Astrocyte of the cerebellum (primary cell): Measurements from ENCODE around the gene DLGAP1.

Source experiments
- DNase-seq: peaks from one replicate; pipeline ENCODE4 v3.0.0-alpha.2; 2011; ENCODE audit warnings: low read depth
- H3K4me3 ChIP-seq: 2 replicates; pipeline ENCODE4 v1.5.1; 2011; ENCODE audit warnings: mild to moderate bottlenecking, low read depth, low read length, moderate library complexity
- in situ Hi-C: cut with HindIII; loops from 2 replicates; pipeline ENCODE4 v1.10.0; 2017; ENCODE audit warnings: low sequenced_read_pairs
- TF ChIP-seq, protein P1 (sequence below): IDR thresholded peaks from 2 replicates; pipeline ENCODE4 v1.5.1; 2012; ENCODE audit warnings: low read length, low read depth, moderate library complexity, mild to moderate bottlenecking; ENCODE audit errors: missing control alignments

Gene DLGAP1

DNA sequence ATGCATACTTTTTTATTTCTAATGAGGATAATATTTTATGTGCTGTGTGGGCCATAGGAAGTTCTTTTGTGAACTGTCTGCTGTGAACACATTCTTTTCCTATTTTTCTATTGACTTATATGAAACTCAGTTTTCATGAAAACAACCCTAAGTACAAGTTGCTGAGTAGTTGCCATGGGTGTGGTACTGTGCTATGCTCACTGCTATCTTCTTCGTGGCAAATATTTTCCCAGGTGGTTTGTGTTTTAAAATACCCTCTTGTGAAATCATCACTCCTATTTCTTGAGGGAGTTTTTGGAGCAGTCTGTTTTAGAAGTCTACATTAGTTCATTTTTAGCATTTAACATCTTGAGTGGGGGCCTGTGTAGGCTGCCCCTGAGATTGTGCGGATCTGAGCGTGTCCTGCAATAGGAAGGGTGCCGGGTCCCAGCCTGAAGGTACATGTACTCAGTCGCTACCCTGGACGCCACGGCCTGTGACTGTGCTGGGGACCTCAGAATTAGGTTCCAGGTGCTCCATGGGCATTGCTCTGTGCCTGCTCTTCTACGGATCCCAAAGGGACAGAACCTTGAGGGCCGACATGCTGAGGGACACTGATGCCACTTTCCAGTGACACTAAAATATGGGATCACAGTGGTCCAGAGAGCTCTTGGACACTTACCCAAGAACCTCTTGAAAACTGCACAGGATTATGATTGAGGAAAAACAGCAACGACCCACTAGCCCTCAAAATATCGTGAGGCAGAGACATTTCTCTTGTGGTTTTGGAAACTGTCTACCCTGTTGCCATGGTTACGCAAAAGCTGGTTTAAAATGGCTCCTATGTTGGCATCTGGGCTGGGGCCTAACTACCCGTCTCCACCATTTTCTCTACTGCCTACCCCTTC lies 524.7 kb downstream of the DLGAP1 start:
- in situ Hi-C loops = no loop called here
- TF ChIP-seq, protein P1, sequence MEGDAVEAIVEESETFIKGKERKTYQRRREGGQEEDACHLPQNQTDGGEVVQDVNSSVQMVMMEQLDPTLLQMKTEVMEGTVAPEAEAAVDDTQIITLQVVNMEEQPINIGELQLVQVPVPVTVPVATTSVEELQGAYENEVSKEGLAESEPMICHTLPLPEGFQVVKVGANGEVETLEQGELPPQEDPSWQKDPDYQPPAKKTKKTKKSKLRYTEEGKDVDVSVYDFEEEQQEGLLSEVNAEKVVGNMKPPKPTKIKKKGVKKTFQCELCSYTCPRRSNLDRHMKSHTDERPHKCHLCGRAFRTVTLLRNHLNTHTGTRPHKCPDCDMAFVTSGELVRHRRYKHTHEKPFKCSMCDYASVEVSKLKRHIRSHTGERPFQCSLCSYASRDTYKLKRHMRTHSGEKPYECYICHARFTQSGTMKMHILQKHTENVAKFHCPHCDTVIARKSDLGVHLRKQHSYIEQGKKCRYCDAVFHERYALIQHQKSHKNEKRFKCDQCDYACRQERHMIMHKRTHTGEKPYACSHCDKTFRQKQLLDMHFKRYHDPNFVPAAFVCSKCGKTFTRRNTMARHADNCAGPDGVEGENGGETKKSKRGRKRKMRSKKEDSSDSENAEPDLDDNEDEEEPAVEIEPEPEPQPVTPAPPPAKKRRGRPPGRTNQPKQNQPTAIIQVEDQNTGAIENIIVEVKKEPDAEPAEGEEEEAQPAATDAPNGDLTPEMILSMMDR = no peak
- H3K4me3 ChIP-seq = no peak overlapping the region
- DNase-seq = no peak

DNA sequence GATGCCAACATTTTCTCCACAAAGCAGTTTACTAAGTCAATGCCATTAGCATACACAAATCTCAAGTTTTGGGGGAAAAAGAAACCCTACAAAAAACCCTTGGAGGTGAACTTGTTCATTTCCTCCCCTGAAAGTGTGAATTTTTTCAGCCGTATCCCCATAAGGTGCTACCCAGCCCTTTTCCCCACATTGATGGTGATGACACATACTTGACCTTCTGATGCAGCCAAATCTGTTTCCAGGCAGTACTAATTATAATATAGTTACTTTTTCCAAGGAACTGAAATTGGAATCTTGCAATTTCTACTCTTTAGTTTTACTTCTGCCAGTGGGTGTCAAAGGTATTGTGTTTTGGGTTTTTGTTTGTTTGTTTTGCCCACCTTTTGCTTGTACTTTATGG lies 530.7 kb downstream of the DLGAP1 start:
- TF ChIP-seq, protein P1 = no peak
- H3K4me3 ChIP-seq = no peak overlapping the region
- no peak for DNase-seq
- in situ Hi-C loops = no loop called here

DNA sequence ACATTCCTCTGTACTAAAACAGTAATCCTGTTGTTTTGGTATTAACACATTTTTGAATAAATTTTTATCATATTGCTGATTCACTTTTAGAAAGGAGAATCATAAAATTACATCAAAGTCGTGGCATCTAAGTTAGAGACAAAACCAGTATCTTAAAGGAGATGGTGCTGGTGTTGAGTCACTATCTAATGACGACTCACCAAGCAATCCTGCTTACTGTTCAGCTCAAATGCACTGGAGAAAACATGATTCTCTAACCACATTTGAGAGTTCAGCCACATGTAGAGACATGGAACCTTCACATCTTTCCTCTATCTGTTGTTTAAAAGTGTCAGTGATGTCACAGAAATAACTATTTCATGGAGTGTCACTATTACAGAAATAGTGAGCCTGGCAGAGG lies 531.4 kb downstream of the DLGAP1 start:
- H3K4me3 ChIP-seq = no peak overlapping the region
- DNase-seq = no peak
- TF ChIP-seq, protein P1 = no peak
- in situ Hi-C loops = no loop called here

DNA sequence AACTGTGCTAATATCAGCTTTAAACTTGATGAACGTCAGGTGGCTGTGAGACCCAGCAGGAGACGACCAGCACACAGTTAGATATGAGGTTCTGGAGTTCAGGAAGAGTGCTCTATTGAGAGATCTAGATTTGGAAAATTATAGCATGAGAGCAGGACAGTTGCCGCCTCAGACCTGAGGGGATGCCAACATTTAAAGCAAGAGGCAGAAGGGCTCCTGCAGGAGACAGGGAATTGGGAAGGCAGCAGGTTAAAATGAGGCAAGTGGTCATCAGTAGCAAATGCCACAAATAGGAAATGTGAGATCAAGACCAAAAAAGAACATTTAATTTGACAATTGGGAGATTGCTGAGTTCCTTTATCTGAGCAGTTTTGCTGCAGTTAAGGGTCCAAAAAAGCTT lies 533.3 kb downstream of the DLGAP1 start:
- TF ChIP-seq, protein P1 = no peak
- DNase-seq = no peak
- in situ Hi-C loops = no loop called here
- no peak overlapping the region for H3K4me3 ChIP-seq

DNA sequence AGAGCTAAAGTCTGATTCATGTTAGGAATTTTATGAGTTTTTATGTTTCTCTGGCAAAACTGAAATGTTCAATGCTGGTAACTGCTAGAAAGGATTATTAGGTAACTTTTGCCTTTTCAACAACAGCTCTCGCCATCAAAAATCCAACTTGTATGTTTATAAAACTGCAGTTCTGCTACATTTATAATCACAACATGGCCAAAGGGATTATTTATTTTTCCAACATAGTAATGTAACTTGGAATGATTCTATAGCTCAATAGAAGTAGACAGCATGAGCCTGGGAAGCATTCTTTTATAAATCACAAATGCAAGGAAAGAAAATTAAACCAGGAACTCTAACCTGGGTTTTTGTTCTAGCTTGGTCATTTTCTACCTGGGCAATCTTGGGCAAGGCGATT lies 534.3 kb downstream of the DLGAP1 start:
- no peak overlapping the region for H3K4me3 ChIP-seq
- in situ Hi-C loops = no loop called here
- DNase-seq = no peak
- TF ChIP-seq, protein P1 = no peak

DNA sequence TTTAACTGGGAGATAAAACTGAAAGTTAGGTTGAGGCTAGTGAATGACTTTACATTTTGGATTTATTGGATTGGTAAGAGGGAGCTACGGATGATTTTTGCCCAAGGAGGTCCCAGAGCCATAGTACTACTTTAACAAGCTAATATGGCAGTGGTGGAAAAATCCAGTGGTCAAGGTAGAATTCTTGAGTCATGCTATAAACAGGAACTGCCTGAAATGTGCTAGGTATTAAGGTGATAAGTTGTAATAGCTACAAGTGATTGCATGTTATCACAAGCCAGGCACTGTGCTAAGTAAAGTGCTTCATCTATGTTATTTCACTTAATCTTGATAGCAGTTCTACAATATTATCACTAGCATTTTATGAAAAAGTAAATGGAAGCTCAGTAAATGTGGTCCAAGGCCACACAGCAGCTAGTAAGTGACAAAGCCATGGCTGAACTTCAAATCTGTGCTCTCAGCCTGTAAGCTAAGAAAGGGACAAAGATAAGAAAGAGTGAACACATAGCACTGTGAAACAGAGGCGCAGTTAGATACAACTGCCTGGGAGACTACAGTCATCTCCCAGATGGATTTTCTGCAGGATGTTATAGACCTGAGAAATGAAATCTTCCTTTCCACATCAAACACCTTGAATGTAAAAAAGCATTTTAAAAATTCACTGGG lies 535.6 kb downstream of the DLGAP1 start:
- no peak for DNase-seq
- TF ChIP-seq, protein P1 = no peak
- H3K4me3 ChIP-seq = no peak overlapping the region
- in situ Hi-C loops = no loop called here
